Measurements from ENCODE around the gene EFCC1. TPM values are rescaled to one million over a fixed set of nuclear protein-coding genes. Genes with fewer than 3 reads are reported as not detected.

The EFCC1 gene
- total and polyA plus RNA-seq, 2 of the 8 experiments (the other 6 are each of a cell fraction or from before 2014, with no cell fraction given) = 0.14 to 0.37 TPM

DNA sequence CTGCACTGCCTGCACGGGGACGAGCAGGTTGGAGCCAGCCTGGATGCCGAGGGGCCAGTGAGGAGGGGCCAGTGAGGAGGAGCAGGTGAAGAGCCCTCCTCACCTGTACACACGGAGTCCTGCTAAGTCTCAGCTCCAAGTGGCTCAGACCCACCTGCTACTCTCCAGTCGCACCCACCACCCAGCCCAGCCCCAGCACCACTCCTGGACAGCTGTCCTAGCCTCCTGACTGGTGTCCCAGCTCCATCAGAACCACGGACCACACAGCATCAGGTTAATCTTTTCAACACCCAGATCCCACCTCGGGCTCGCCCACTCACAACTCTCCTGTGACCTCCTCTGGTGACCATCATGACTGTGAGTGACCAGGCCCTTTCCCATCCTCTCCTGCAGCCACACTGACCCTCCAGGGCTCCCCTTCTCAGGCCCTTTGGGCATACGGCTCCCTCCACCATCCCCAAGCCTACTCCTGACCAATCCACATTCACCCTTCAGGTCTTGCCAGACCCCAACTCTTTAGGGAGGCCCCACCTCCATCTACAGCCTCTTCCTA lies 13.8 kb downstream of the EFCC1 start:
- peaks cover 0 to 7% (median 1%) of the 10 kb centered on the region in 4 experiments; a peak in 2 of 7 replicates for H3K4me1 ChIP-seq (replicated peaks in 1 of 4; ENCODE audit: control insufficient read depth in 3 of 4, insufficient read depth in 4 of 4, low read length in 3 of 4)
- H4K8ac ChIP-seq (ENCODE audit: extremely low read depth, insufficient read depth, low read length) = peak overlapping the region; percentile 32
- H4K91ac ChIP-seq (replicated peaks; ENCODE audit: insufficient read length, low read length) = peak overlapping the region; percentile 35
- H3K56ac ChIP-seq (replicated peaks; ENCODE audit: insufficient read length, low read depth, low read length) = no peak overlapping the region
- no peak for DNase-seq (ENCODE audit: low read depth in 1 of 2, low spot score in 2 of 2)
- H2BK15ac ChIP-seq (ENCODE audit: low read length) = no peak overlapping the region
- H3K27ac ChIP-seq (ENCODE audit: low read depth, low read length) = no peak overlapping the region
- no peak overlapping the region for H2BK120ac ChIP-seq (replicated peaks; ENCODE audit: low read depth, low read length)
- ChIA-PET CTCF (ENCODE audit: partially characterized antibody) (interaction anchor here (1.1 to 4.7 kb wide), 8 partner anchors 8 to 151 kb away, joined by 3 to 28 read pairs (median 10); no protein-coding TSS in a partner anchor), POLR2A (ENCODE audit: partially characterized antibody) (interaction anchor here (1.1 to 1.7 kb wide), 2 partner anchors 13 to 169 kb away, joined by 3 read pairs; no protein-coding TSS in a partner anchor)
- H3K18ac ChIP-seq (ENCODE audit: extremely low read depth, low read length) = no peak overlapping the region
- H3K4ac ChIP-seq (replicated peaks; ENCODE audit: insufficient read length, low read depth, low read length) = no peak overlapping the region
- TF ChIP-seq SUZ12 (IDR thresholded peaks at IDR 0.05; ENCODE audit: low read length) (0 out of 2 replicates have a peak, but pooled peaks have one; percentile 25), GABPA (IDR thresholded peaks at IDR 0.05; ENCODE audit: borderline replicate concordance, insufficient read depth, low read length) (no peak)
- H3K27me3 ChIP-seq (replicated peaks in 1 of 4; ENCODE audit: control insufficient read depth in 3 of 4, extremely low read depth in 1 of 4, insufficient read depth in 3 of 4, low read length in 3 of 4) = peaks cover 0 to 4% (median 0%) of the 10 kb centered on the region in 4 experiments; a peak in 1 of 7 replicates
- H2AFZ ChIP-seq (ENCODE audit: low read length) = no peak overlapping the region
- no peaks in the 10 kb centered on the region for H3K79me2 ChIP-seq (ENCODE audit: control insufficient read depth in 1 of 2, insufficient read depth in 2 of 2, low read length in 2 of 2)
- H3K79me1 ChIP-seq (ENCODE audit: low read depth, low read length) = no peaks in the 10 kb centered on the region
- no peak overlapping the region for H3K4me3 ChIP-seq (ENCODE audit: extremely low read depth in 1 of 4, insufficient read depth in 2 of 4, low read depth in 3 of 4, low read length in 4 of 4)
- no peak overlapping the region for H2BK20ac ChIP-seq (ENCODE audit: low read length)
- 0 out of 2 replicates have a peak overlapping the region, but pooled peaks have one; percentile 28 for H2AK5ac ChIP-seq (ENCODE audit: low read depth, low read length)
- H3K4me2 ChIP-seq (ENCODE audit: insufficient read depth in 1 of 2, low read depth in 2 of 2, low read length in 2 of 2) = no peak overlapping the region
- no peaks in the 10 kb centered on the region for H3K9me3 ChIP-seq (ENCODE audit: insufficient read depth in 2 of 2, low read depth in 1 of 2, low read length in 1 of 2)
- 97% methylated on average over 9 of the region's 9 CpGs; no CpG with 5 or more reads in 1 of the 2 experiments for WGBS, 2 experiments (ENCODE audit: extremely low coverage in 1 of 2, insufficient coverage in 1 of 2, insufficient read length in 1 of 2, insufficient replicate concordance in 2 of 2, low coverage in 1 of 2, low lambda C conversion rate in 2 of 2, missing lambda C conversion rate in 1 of 2)
- H2BK12ac ChIP-seq (ENCODE audit: low read depth, low read length) = no peak overlapping the region
- H4K5ac ChIP-seq (ENCODE audit: insufficient read length, low read depth, low read length) = no peak overlapping the region
- no peak overlapping the region for H3K23ac ChIP-seq (ENCODE audit: insufficient read length)
- FAIRE-seq = no peak
- no peaks in the 10 kb centered on the region for H3K36me3 ChIP-seq (ENCODE audit: control insufficient read depth in 2 of 4, insufficient read depth in 4 of 4, low read length in 3 of 4)
- H3K14ac ChIP-seq (ENCODE audit: insufficient read length) = no peak overlapping the region
- H3K9ac ChIP-seq (replicated peaks in 1 of 4; ENCODE audit: extremely low read depth in 1 of 4, low read depth in 3 of 4, low read length in 3 of 4) = no peak overlapping the region
- H4K20me1 ChIP-seq (replicated peaks in 1 of 2; ENCODE audit: control insufficient read depth in 1 of 2, insufficient read depth in 2 of 2, low read length in 2 of 2) = no peaks in the 10 kb centered on the region
- no peaks in the 10 kb centered on the region for H3K23me2 ChIP-seq (ENCODE audit: low read depth, low read length)
- 0 out of 2 replicates have a peak overlapping the region, but pooled peaks have one; percentile 24 for H2BK5ac ChIP-seq (ENCODE audit: low read depth, low read length)
